Osteocyte (in vitro differentiated cells): ENCODE measurements around the gene AKAP1. TPM values are rescaled to one million over a fixed set of nuclear protein-coding genes. Genes with fewer than 3 reads are reported as not detected.

ENCODE experiments used
- DNase-seq: peaks from one replicate; pipeline ENCODE4 v3.0.0; 2021; ENCODE audit warnings: mixed read lengths; ENCODE audit not compliant: unreplicated experiment; ENCODE audit errors: extremely low spot score
- H3K27ac Mint-ChIP-seq: one replicate; pipeline ENCODE4 v1.8.0; 2021; ENCODE audit warnings: mild to moderate bottlenecking, mixed read lengths; ENCODE audit not compliant: unreplicated experiment
- H3K27me3 Mint-ChIP-seq: one replicate; pipeline ENCODE4 v1.8.0; 2021; ENCODE audit warnings: mixed read lengths; ENCODE audit not compliant: unreplicated experiment
- H3K36me3 Mint-ChIP-seq: one replicate; pipeline ENCODE4 v1.8.0; 2021; ENCODE audit warnings: mixed read lengths; ENCODE audit not compliant: unreplicated experiment
- H3K4me1 Mint-ChIP-seq: one replicate; pipeline ENCODE4 v1.8.0; 2021; ENCODE audit warnings: mixed read lengths; ENCODE audit not compliant: unreplicated experiment
- H3K4me3 Mint-ChIP-seq: one replicate; pipeline ENCODE4 v1.8.0; 2021; ENCODE audit warnings: mild to moderate bottlenecking, moderate library complexity, mixed read lengths; ENCODE audit not compliant: unreplicated experiment
- H3K9me3 Mint-ChIP-seq: one replicate; pipeline ENCODE4 v1.8.0; 2021; ENCODE audit warnings: mixed read lengths; ENCODE audit not compliant: unreplicated experiment
- CTCF ChIP-seq: fragments of 200-600 bp; sonication (generic); IDR thresholded peaks from 2 replicates; pipeline ENCODE4 v1.5.0; 2021; ENCODE audit warnings: antibody characterized with exemption, mild to moderate bottlenecking, moderate library complexity
- total RNA-seq: library from RNA; stranded (reverse); gene quantifications from 2 replicates; pipeline ENCODE4 v1.2.1, GENCODE V29; 2021

AKAP1 gene
- total RNA-seq, 1 donor from 2014 or later: 16.8 TPM

GRCh38 chr17:57108671-57109392, 23.8 kb downstream of the AKAP1 start:
- TF ChIP-seq CTCF: no peak
- no peak for DNase-seq

GRCh38 chr17:57109393-57110151, 24.5 kb downstream of the AKAP1 start:
- TF ChIP-seq CTCF: no peak
- Mint-ChIP-seq H3K4me1 (peaks cover 6% of the 10 kb centered on the region), H3K9me3 (no peaks in the 10 kb centered on the region), H3K4me3 (no peak overlapping the region), H3K27me3 (no peaks in the 10 kb centered on the region), H3K27ac (no peak overlapping the region), H3K36me3 (peaks cover 14% of the 10 kb centered on the region)
- DNase-seq: no peak

More at GRCh38 chr17:57108671-57109392, 23.8 kb downstream of the AKAP1 start:
- Mint-ChIP-seq H3K4me3 (no peak overlapping the region), H3K27ac (no peak overlapping the region), H3K27me3 (no peaks in the 10 kb centered on the region), H3K36me3 (peaks cover 14% of the 10 kb centered on the region), H3K9me3 (no peaks in the 10 kb centered on the region), H3K4me1 (peaks cover 6% of the 10 kb centered on the region)

- peaks cover 6% of the 10 kb centered on the region for H3K4me1 Mint-ChIP-seq
- no peak for DNase-seq
- no peaks in the 10 kb centered on the region for H3K27me3 Mint-ChIP-seq
- no peak overlapping the region for H3K27ac Mint-ChIP-seq
- H3K9me3 Mint-ChIP-seq: no peaks in the 10 kb centered on the region
- TF ChIP-seq CTCF: no peak
- H3K36me3 Mint-ChIP-seq: peaks cover 12% of the 10 kb centered on the region
- H3K4me3 Mint-ChIP-seq: no peak overlapping the region
Measured at GRCh38 chr17:57110152-57110542, 25.1 kb downstream of the AKAP1 start.

GRCh38 chr17:57110579-57111325, 25.7 kb downstream of the AKAP1 start:
- Mint-ChIP-seq H3K27ac (no peak overlapping the region), H3K36me3 (peaks cover 12% of the 10 kb centered on the region), H3K27me3 (no peaks in the 10 kb centered on the region), H3K4me1 (peaks cover 6% of the 10 kb centered on the region), H3K4me3 (no peak overlapping the region), H3K9me3 (no peaks in the 10 kb centered on the region)
- DNase-seq: no peak
- no peak for TF ChIP-seq CTCF

GRCh38 chr17:57111386-57111785, 26.3 kb downstream of the AKAP1 start:
- TF ChIP-seq CTCF: no peak
- H3K9me3 Mint-ChIP-seq: no peaks in the 10 kb centered on the region
- H3K27me3 Mint-ChIP-seq: no peaks in the 10 kb centered on the region
- no peak overlapping the region for H3K27ac Mint-ChIP-seq
- no peak overlapping the region for H3K4me3 Mint-ChIP-seq
- peaks cover 6% of the 10 kb centered on the region for H3K4me1 Mint-ChIP-seq
- DNase-seq: no peak
- peaks cover 12% of the 10 kb centered on the region for H3K36me3 Mint-ChIP-seq
